Endothelial cell of umbilical vein (primary cell): ENCODE results near the gene PTGFRN. TPM values are rescaled to one million over a fixed set of nuclear protein-coding genes. Genes with fewer than 3 reads are reported as not detected.

ENCODE experiments used
- BruUV-seq: library from RNA; stranded (reverse); fragments of 400-500 nt; replicated peaks from 2 replicates; lab custom pipeline; 2021; lab: Mats Ljungman, UMichigan
- CTCF ChIA-PET: fragments of 300-600, 350-600 bp; sonication (Branson Sonifier 250); formaldehyde crosslinking; loops from one replicate; lab custom pipeline; 2021; ENCODE audit warnings: antibody characterized with exemption, inconsistent platforms; lab: Charles Lee
- POLR2A ChIA-PET: fragments of 300-600, 350-600 bp; sonication (Branson Sonifier 250); formaldehyde crosslinking; loops from one replicate; lab custom pipeline; 2021; ENCODE audit warnings: antibody characterized with exemption, inconsistent platforms; lab: Charles Lee
- DNase-seq: peaks from one replicate; pipeline ENCODE4 v3.0.0-alpha.2; 2011; ENCODE audit warnings: low read depth, low spot score
- FAIRE-seq: peaks from 2 replicates; lab custom pipeline; 2011; peaks lifted over from hg19 to GRCh38; lab: Jason Lieb, UNC
- H2AFZ ChIP-seq: 2 replicates; pipeline ENCODE4 v1.6.0; 2012; ENCODE audit warnings: low read depth, low read length, control low read depth, inconsistent platforms
- H3K27ac ChIP-seq: 2 replicates; pipeline ENCODE4 v1.5.1; 2011; ENCODE audit warnings: low read depth, mild to moderate bottlenecking, control low read depth, low read length, moderate library complexity; ENCODE audit not compliant: insufficient read depth
- H3K27me3 ChIP-seq, 2 experiments: 2 replicates each; pipeline versions ENCODE4 v1.6.0 to v1.6.1; 2011; ENCODE audit warnings: low read length in 2 of 2, mixed read lengths in 1 of 2; ENCODE audit not compliant: control insufficient read depth in 2 of 2, insufficient read depth in 2 of 2
- H3K36me3 ChIP-seq, 2 experiments: 2 replicates in 1 of 2; 3 replicates in 1 of 2; pipeline ENCODE4 v1.5.1; 2011; ENCODE audit warnings: low read length in 2 of 2, mild to moderate bottlenecking in 1 of 2, moderate library complexity in 1 of 2; ENCODE audit not compliant: control insufficient read depth in 2 of 2, insufficient read depth in 2 of 2; ENCODE audit errors: extremely low read depth in 1 of 2
- H3K4me1 ChIP-seq: 3 replicates; pipeline ENCODE4 v1.5.1; 2011; ENCODE audit warnings: mild to moderate bottlenecking, low read length; ENCODE audit not compliant: control insufficient read depth, insufficient read depth; ENCODE audit errors: extremely low read depth
- H3K4me2 ChIP-seq: 2 replicates; pipeline ENCODE4 v1.6.1; 2011; ENCODE audit warnings: low read length, control low read depth, mixed read lengths; ENCODE audit not compliant: insufficient read depth
- H3K4me3 ChIP-seq, 3 experiments: fragments of 200-600 bp in 1 of 3; sonication (generic), shearing (Covaris generic) in 1 of 3; replicated peaks in 1 of 3; 2 replicates each; pipeline ENCODE4 v1.5.1; 2011 to 2016; ENCODE audit warnings: control low read depth in 3 of 3, low read length in 3 of 3, mild to moderate bottlenecking in 2 of 3, inconsistent platforms in 1 of 3, low read depth in 1 of 3, moderate library complexity in 1 of 3; ENCODE audit not compliant: insufficient read depth in 1 of 3
- H3K79me2 ChIP-seq: 2 replicates; pipeline ENCODE4 v1.6.0; 2012; ENCODE audit warnings: low read length, inconsistent platforms; ENCODE audit not compliant: control insufficient read depth, insufficient read depth
- H3K9ac ChIP-seq: replicated peaks from 2 replicates; pipeline ENCODE3; 2011; ENCODE audit warnings: low read length, control low read depth; ENCODE audit not compliant: insufficient read depth; ENCODE audit errors: extremely low read depth
- H3K9me1 ChIP-seq: replicated peaks from 3 replicates; pipeline ENCODE4 v1.6.0; 2011; ENCODE audit warnings: mild to moderate bottlenecking, low read length; ENCODE audit not compliant: control insufficient read depth, insufficient read depth; ENCODE audit errors: extremely low read depth
- H3K9me3 ChIP-seq: replicated peaks from 2 replicates; pipeline ENCODE4 v1.5.1; 2012; ENCODE audit warnings: low read length, inconsistent platforms; ENCODE audit not compliant: control insufficient read depth, insufficient read depth
- H4K20me1 ChIP-seq: replicated peaks from 2 replicates; pipeline ENCODE3; 2011; ENCODE audit warnings: mild to moderate bottlenecking, low read length; ENCODE audit not compliant: control insufficient read depth, insufficient read depth; ENCODE audit errors: extremely low read depth
- EZH2 ChIP-seq: IDR thresholded peaks from 2 replicates; pipeline ENCODE4 v1.6.1; 2012; ENCODE audit warnings: borderline replicate concordance, low read depth, mild to moderate bottlenecking, moderate library complexity, low read length, inconsistent platforms; ENCODE audit not compliant: severe bottlenecking
- FOS ChIP-seq: IDR thresholded peaks from 2 replicates; pipeline ENCODE4 v1.6.1; 2011; ENCODE audit warnings: mild to moderate bottlenecking, low read length, moderate library complexity, borderline replicate concordance; ENCODE audit not compliant: insufficient read depth
- GATA2 ChIP-seq: IDR thresholded peaks from 2 replicates; pipeline ENCODE4 v1.7.0; 2011; ENCODE audit warnings: low read depth, mild to moderate bottlenecking, moderate library complexity, mixed read lengths, low read length; ENCODE audit not compliant: insufficient read length, insufficient read depth
- MAX ChIP-seq: IDR thresholded peaks from 2 replicates; pipeline ENCODE4 v1.6.1; 2011; ENCODE audit not compliant: insufficient read depth, insufficient read length
- MYC ChIP-seq: IDR thresholded peaks from one replicate; pipeline ENCODE4 v1.6.1; 2011; ENCODE audit warnings: mild to moderate bottlenecking, low read depth, low read length
- POLR2A ChIP-seq: IDR thresholded peaks from 2 replicates; pipeline ENCODE4 v1.6.1; 2012; ENCODE audit warnings: low read depth, mild to moderate bottlenecking, control low read depth, low read length
- POLR2AphosphoS5 ChIP-seq: IDR thresholded peaks from 2 replicates; pipeline ENCODE4 v1.6.1; 2012; ENCODE audit warnings: low read depth, mild to moderate bottlenecking, control low read depth, low read length, moderate library complexity; ENCODE audit not compliant: insufficient read depth
- dilution Hi-C: fragments of 300-500 bp; cut with MboI; formaldehyde crosslinking; loops from one replicate; pipeline ENCODE4 v1.15.0; 2019; ENCODE audit warnings: low sequenced_read_pairs; ENCODE audit not compliant: extremely low pct_ligation_motif_present
- intact Hi-C: fragments of 100-400 bp; cut with micrococcal nuclease; formaldehyde crosslinking; loops from one replicate; pipeline ENCODE4 v1.10.0; 2022
- polyA plus RNA-seq, 4 experiments: library from polyadenylated mRNA; depleted of rRNA in 3 of 4; stranded (reverse) in 3 of 4; unstranded in 1 of 4; fragments of >200 nt; gene quantifications; 2 replicates each; pipeline versions ENCODE4 v1.2.1 to v1.2.3, GENCODE V29; 2011 to 2012; ENCODE audit warnings: missing spikeins in 1 of 4
- total RNA-seq: library from RNA; stranded (reverse); gene quantifications from 2 replicates; pipeline ENCODE4 v1.2.3, GENCODE V29; 2021

PTGFRN gene
- total and polyA plus RNA-seq, 2 donors (not counting 3 experiments of a cell fraction or from before 2014, with no cell fraction given) = 39.6 to 60.7 TPM

- Histone ChIP-seq H2AFZ (no peak overlapping the region), H3K4me3 (no peak overlapping the region), H3K9me3 (no peaks in the 10 kb centered on the region), H3K9me1 (no peaks in the 10 kb centered on the region), H3K4me1 (peaks cover 15% of the 10 kb centered on the region), H3K79me2 (no peaks in the 10 kb centered on the region), H3K36me3 (no peaks in the 10 kb centered on the region), H3K4me2 (no peak overlapping the region), H3K9ac (no peak overlapping the region), H4K20me1 (no peaks in the 10 kb centered on the region), H3K27ac (no peak overlapping the region), H3K27me3 (no peaks in the 10 kb centered on the region)
- BruUV-seq = no TSS peak
- dilution Hi-C loops = no loop called here
- no peak for DNase-seq
- peak; percentile 50 for FAIRE-seq
- intact Hi-C loops = no loop called here
- ChIA-PET POLR2A (no interaction called here), CTCF (no interaction called here)
- TF ChIP-seq GATA2 = no peak
- TF ChIP-seq FOS = peak; percentile 37
- no peak for TF ChIP-seq POLR2A
- no peak for TF ChIP-seq MYC
- no peak for TF ChIP-seq POLR2AphosphoS5
- no peak for TF ChIP-seq EZH2
- no peak for TF ChIP-seq MAX
Measured at GRCh38 chr1:116920211-116920610, 10.5 kb downstream of the PTGFRN start.

GRCh38 chr1:116921301-116921885 lies 11.7 kb downstream of the PTGFRN start:
- Histone ChIP-seq H3K9me3 (no peaks in the 10 kb centered on the region), H3K4me1 (peaks cover 15% of the 10 kb centered on the region), H3K79me2 (no peaks in the 10 kb centered on the region), H4K20me1 (no peaks in the 10 kb centered on the region), H3K4me3 (no peak overlapping the region), H3K27ac (no peak overlapping the region), H3K9me1 (no peaks in the 10 kb centered on the region), H3K36me3 (no peaks in the 10 kb centered on the region), H3K4me2 (no peak overlapping the region), H2AFZ (no peak overlapping the region), H3K27me3 (no peaks in the 10 kb centered on the region), H3K9ac (no peak overlapping the region)
- ChIA-PET POLR2A (no interaction called here), CTCF (no interaction called here)
- DNase-seq (no peak), FAIRE-seq (no peak)
- dilution Hi-C loops = no loop called here
- no TSS peak for BruUV-seq
- TF ChIP-seq FOS (no peak), MAX (no peak), POLR2AphosphoS5 (no peak), MYC (no peak), EZH2 (no peak)
- intact Hi-C loops = no loop called here
